ENCODE data around the gene GABRR3. TPM values are rescaled to one million over a fixed set of nuclear protein-coding genes. Genes with fewer than 3 reads are reported as not detected.

GABRR3 gene
- polyA plus RNA-seq, 1 of the 3 experiments (the other 2 are of a cell fraction) = not detected

DNA sequence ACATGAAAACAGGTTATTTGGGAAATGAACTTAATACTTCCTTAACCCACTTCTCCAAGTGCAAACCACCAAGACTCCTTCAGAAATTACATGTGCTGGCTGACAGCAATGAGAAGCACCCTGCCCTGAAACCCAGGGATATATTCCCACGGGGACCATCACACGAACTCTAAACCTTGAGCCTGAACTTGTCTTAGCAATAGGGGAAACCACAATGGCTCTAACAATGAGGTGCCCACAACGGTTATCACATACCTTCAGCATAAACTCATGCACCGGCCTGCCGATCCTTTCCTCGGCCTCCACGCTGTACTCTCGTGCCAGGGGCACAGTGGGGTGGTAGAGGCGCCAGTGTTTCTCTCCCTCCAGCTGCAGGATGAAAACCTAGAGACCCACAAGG is 76.3 kb downstream of the GABRR3 start (continued):
- TF ChIP-seq POLR2AphosphoS5 (IDR thresholded peaks at IDR 0.05; ENCODE audit: low read depth, low read length) (no peak), IRF3 (IDR thresholded peaks at IDR 0.05; ENCODE audit: low read depth, low read length) (no peak), EZH2phosphoT487 (IDR thresholded peaks at IDR 0.05; ENCODE audit: borderline replicate concordance, low read depth) (no peak), TCF12 (IDR thresholded peaks at IDR 0.05) (no peak), RAD21 (IDR thresholded peaks at IDR 0.05; ENCODE audit: low read length) (no peak), GABPA (IDR thresholded peaks at IDR 0.05; ENCODE audit: low read depth) (no peak), TEAD4 (IDR thresholded peaks at IDR 0.05; ENCODE audit: borderline replicate concordance, insufficient read depth) (no peak)

DNA sequence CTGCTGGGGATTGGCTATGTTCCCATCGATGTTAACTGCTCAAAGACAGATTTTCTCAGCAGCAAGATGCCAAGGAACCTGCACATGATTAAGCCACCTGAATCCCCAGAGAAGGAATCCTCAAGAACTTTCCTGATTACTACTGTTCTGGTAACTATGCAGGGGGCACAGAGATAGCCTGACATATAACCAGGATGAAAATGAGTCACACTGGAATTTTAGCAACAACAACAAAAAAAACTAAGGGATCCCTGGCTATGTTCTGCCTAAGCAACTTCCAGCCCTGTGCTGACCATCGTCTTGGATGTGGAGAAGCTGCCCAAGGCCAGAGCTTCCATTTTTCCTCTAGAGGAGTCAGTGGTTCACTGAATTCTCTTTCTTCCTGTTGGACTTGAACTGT is 76.7 kb downstream of the GABRR3 start:
- Histone ChIP-seq H3F3A (replicated peaks; ENCODE audit: insufficient read depth) (no peaks in the 10 kb centered on the region), H3K79me2 (ENCODE audit: insufficient read depth) (no peaks in the 10 kb centered on the region), H3K27me3 (ENCODE audit: insufficient read depth) (no peaks in the 10 kb centered on the region), H2AFZ (ENCODE audit: low read depth) (no peak overlapping the region), H3K9ac (no peak overlapping the region), H3K4me3 (ENCODE audit: low read depth in 2 of 2, low read length in 1 of 2) (no peak overlapping the region), H3K36me3 (replicated peaks in 1 of 2; ENCODE audit: control insufficient read depth in 1 of 2, insufficient read depth in 2 of 2, low read length in 1 of 2) (peaks cover 18 to 58% of the 10 kb centered on the region in 2 experiments), H4K20me1 (ENCODE audit: insufficient read depth) (no peaks in the 10 kb centered on the region), H3K4me1 (ENCODE audit: control insufficient read depth in 1 of 2, insufficient read depth in 2 of 2, low read depth in 1 of 2, low read length in 1 of 2) (no peaks in the 10 kb centered on the region; a peak in 2 of 4 replicates), H3K27ac (ENCODE audit: low read depth in 2 of 2, low read length in 1 of 2) (no peak overlapping the region), H3K4me2 (no peak overlapping the region; the same call in 1 of the 2 replicates), H3K9me3 (no peaks in the 10 kb centered on the region), H3K9me2 (no peaks in the 10 kb centered on the region)
- WGBS (ENCODE audit: low lambda C conversion rate) = 67% methylated on average over 2 of the region's 2 CpGs
- no peak for DNase-seq
- POLR2A ChIA-PET = no interaction called here
- TF ChIP-seq RAD21 (IDR thresholded peaks at IDR 0.05; ENCODE audit: low read length) (no peak), TAF1 (IDR thresholded peaks at IDR 0.05; ENCODE audit: borderline replicate concordance, low read depth, low read length) (no peak), POLR2AphosphoS5 (IDR thresholded peaks at IDR 0.05; ENCODE audit: low read depth, low read length) (no peak)
- CTCF ChIA-PET = no interaction called here

GRCh38 chr3:97957617-97958311 is 77.4 kb downstream of the GABRR3 start:
- CTCF ChIA-PET = no interaction called here
- Histone ChIP-seq H3K9me3 (no peaks in the 10 kb centered on the region), H4K20me1 (ENCODE audit: insufficient read depth) (no peaks in the 10 kb centered on the region), H3K27me3 (ENCODE audit: insufficient read depth) (no peaks in the 10 kb centered on the region), H3K4me3 (ENCODE audit: low read depth in 2 of 2, low read length in 1 of 2) (no peak overlapping the region), H3K4me1 (ENCODE audit: control insufficient read depth in 1 of 2, insufficient read depth in 2 of 2, low read depth in 1 of 2, low read length in 1 of 2) (no peaks in the 10 kb centered on the region; a peak in 2 of 4 replicates), H3K27ac (ENCODE audit: low read depth in 2 of 2, low read length in 1 of 2) (no peak overlapping the region), H3K79me2 (ENCODE audit: insufficient read depth) (no peaks in the 10 kb centered on the region), H3K9ac (no peak overlapping the region), H2AFZ (ENCODE audit: low read depth) (no peak overlapping the region), H3K9me2 (no peaks in the 10 kb centered on the region), H3K36me3 (replicated peaks in 1 of 2; ENCODE audit: control insufficient read depth in 1 of 2, insufficient read depth in 2 of 2, low read length in 1 of 2) (peaks cover 23 to 60% of the 10 kb centered on the region in 2 experiments), H3F3A (replicated peaks; ENCODE audit: insufficient read depth) (no peaks in the 10 kb centered on the region), H3K4me2 (no peak overlapping the region)
- TF ChIP-seq SMC3 (IDR thresholded peaks at IDR 0.05; ENCODE audit: low read depth, low read length) = no peak
- no peak for TF ChIP-seq ELF1 (IDR thresholded peaks at IDR 0.05)
- no peak for TF ChIP-seq IRF3 (IDR thresholded peaks at IDR 0.05; ENCODE audit: low read depth, low read length)
- TF ChIP-seq NFIC (IDR thresholded peaks at IDR 0.05; ENCODE audit: borderline replicate concordance) = no peak
- no peak for TF ChIP-seq FOSL2 (IDR thresholded peaks at IDR 0.05; ENCODE audit: borderline replicate concordance, low read depth)
- TF ChIP-seq ZBTB33 (IDR thresholded peaks at IDR 0.05; ENCODE audit: borderline replicate concordance, low read depth) = no peak
- no peak for TF ChIP-seq FOXM1 (IDR thresholded peaks at IDR 0.05; ENCODE audit: low read depth)
- no peak for TF ChIP-seq NRF1 (IDR thresholded peaks at IDR 0.05; ENCODE audit: low read depth, low read length)
- no peak for TF ChIP-seq CHD2 (IDR thresholded peaks at IDR 0.05; ENCODE audit: low read length, partially characterized antibody)
- no peak for TF ChIP-seq EP300 (IDR thresholded peaks at IDR 0.05; ENCODE audit: borderline replicate concordance in 1 of 2, low read depth in 1 of 2, low read length in 1 of 2)
- TF ChIP-seq RAD21 (IDR thresholded peaks at IDR 0.05; ENCODE audit: low read length) = no peak
- POLR2A ChIA-PET = no interaction called here
- DNase-seq = no peak
- 92% methylated on average over 8 of the region's 8 CpGs for WGBS (ENCODE audit: low lambda C conversion rate)
